ENCODE results near the gene TAS1R2. TPM values are rescaled to one million over a fixed set of nuclear protein-coding genes. Genes with fewer than 3 reads are reported as not detected.

Gene TAS1R2
- total RNA-seq, 2 experiments from 2014 or later, result not detected

GRCh38 chr1:18808550-18808949, 50.9 kb downstream of the TAS1R2 start:
- CTCF ChIA-PET, result no interaction called here
- Mint-ChIP-seq H3K27ac (no peak overlapping the region), H3K4me3 (no peak overlapping the region), H3K4me1 (no peaks in the 10 kb centered on the region), H3K9me3 (no peaks in the 10 kb centered on the region), H3K27me3 (peaks cover 9% of the 10 kb centered on the region), H3K36me3 (ENCODE audit: low read depth) (no peaks in the 10 kb centered on the region)
- DNase-seq, result no peak
- POLR2A ChIA-PET, result no interaction called here

DNA sequence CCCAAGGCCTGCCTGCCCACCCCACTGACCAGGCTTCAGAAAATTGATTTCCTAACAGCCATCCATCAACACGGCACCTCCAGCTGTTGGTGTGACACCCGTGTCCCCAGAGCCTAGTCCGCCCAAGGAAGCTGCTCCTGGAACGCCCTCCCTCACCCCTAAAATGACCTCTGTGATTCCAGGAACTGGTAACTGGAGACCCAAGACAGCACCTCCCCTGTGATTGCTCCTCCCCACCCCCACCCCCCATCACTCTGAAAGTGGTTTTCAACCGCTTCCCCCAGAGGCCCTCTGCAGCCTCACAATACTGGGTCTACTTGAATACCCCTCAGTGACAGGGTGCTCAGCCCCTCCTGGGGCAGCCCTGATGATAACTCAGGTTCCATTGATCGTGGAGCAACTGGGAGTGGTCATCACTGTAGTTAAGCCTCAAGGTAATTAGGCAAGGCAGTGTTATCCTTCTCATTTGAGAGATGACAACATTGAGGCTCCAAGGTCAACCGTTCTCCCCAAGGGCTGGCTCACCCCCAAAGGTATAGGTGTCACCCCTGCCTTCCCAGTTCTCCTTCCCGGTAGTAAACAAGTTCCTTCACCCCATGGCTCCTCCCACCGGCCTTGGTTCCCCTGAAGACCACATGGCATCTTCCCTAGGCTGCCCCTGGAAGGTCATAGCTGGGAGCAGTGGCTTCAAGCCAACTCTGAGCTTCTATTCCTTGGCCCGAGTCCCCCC, 52.0 kb downstream of the TAS1R2 start:
- ChIA-PET POLR2A (no interaction called here), CTCF (no interaction called here)
- no peak for DNase-seq
- Mint-ChIP-seq H3K4me3 (no peak overlapping the region), H3K36me3 (ENCODE audit: low read depth) (no peaks in the 10 kb centered on the region), H3K9me3 (no peaks in the 10 kb centered on the region), H3K27me3 (peaks cover 9% of the 10 kb centered on the region), H3K4me1 (no peaks in the 10 kb centered on the region), H3K27ac (no peak overlapping the region)

GRCh38 chr1:18805925-18806849, 53.3 kb downstream of the TAS1R2 start:
- ChIA-PET CTCF (no interaction called here), POLR2A (no interaction called here)
- Mint-ChIP-seq H3K4me1 (no peaks in the 10 kb centered on the region), H3K27ac (no peak overlapping the region), H3K4me3 (no peak overlapping the region), H3K27me3 (peaks cover 4% of the 10 kb centered on the region), H3K36me3 (ENCODE audit: low read depth) (no peaks in the 10 kb centered on the region), H3K9me3 (no peaks in the 10 kb centered on the region)
- DNase-seq, result no peak

GRCh38 chr1:18805150-18805879, 54.1 kb downstream of the TAS1R2 start:
- Mint-ChIP-seq H3K36me3 (ENCODE audit: low read depth) (no peaks in the 10 kb centered on the region), H3K27ac (no peak overlapping the region), H3K4me1 (no peaks in the 10 kb centered on the region), H3K4me3 (no peak overlapping the region), H3K9me3 (no peaks in the 10 kb centered on the region), H3K27me3 (no peaks in the 10 kb centered on the region)
- POLR2A ChIA-PET, result no interaction called here
- no peak for DNase-seq
- CTCF ChIA-PET, result interaction anchor here (0.9 kb wide), 1 partner anchor 10 kb away, joined by 3 read pairs; no protein-coding TSS in a partner anchor

- Mint-ChIP-seq H3K27ac (no peak overlapping the region), H3K27me3 (no peaks in the 10 kb centered on the region), H3K9me3 (no peaks in the 10 kb centered on the region), H3K4me3 (no peak overlapping the region), H3K36me3 (ENCODE audit: low read depth) (no peaks in the 10 kb centered on the region), H3K4me1 (no peaks in the 10 kb centered on the region)
- POLR2A ChIA-PET, result no interaction called here
- CTCF ChIA-PET, result no interaction called here
- no peak for DNase-seq
These were observed 55.6 kb downstream of the TAS1R2 start for GRCh38 chr1:18803851-18804250.

DNA sequence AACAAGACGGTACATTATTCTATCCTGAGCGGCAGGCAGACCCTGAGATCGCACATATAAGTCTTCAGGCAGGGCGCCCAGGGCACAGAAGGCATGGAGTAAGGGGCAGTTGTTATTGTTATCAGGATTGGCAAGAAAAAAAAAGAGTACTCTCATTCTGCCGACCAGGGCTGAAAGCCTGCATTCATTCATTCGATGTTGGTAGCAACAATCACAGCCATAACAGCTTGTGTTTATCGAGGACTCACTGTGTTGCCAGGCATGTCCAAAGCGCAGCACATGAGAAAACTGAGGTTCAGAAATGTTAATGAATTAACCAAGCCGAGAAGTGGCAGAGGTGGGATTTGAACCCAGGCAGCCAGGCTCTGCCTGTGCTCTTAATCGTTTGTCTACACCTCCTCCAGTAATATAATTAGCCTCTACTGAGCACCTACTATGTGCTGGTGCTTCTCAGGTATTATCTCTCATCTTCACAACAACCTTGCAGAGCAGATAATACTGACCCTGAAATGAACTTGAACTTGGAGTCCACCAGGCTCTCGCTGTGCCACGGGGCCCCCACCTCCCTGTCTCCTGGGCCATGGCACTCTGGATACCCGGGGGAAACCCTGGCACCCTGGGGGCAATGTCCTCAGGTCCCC, 56.2 kb downstream of the TAS1R2 start:
- Mint-ChIP-seq H3K36me3 (ENCODE audit: low read depth) (no peaks in the 10 kb centered on the region), H3K9me3 (no peaks in the 10 kb centered on the region), H3K4me1 (no peaks in the 10 kb centered on the region), H3K27me3 (no peaks in the 10 kb centered on the region), H3K4me3 (no peak overlapping the region), H3K27ac (no peak overlapping the region)
- POLR2A ChIA-PET, result no interaction called here
- no peak for DNase-seq
- CTCF ChIA-PET, result no interaction called here

DNA sequence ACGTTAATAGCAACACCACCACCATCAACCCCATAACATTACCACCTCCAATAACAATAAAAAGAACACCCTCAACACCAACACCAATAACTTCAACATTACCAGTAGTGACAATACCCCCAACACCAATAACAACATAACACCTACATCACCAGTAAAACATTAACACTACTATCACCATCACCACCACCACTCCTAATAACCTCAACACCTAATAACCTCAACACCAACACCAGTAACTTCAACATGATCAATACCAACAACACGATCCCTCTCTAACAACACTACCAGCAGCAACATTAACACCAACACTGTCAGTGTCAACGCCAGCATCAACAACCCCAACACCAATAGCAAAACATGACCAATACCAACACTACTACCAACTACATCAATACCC, 57.2 kb downstream of the TAS1R2 start:
- H3K4me1 Mint-ChIP-seq, result no peaks in the 10 kb centered on the region
- no peak overlapping the region for H3K27ac Mint-ChIP-seq
- no peaks in the 10 kb centered on the region for H3K9me3 Mint-ChIP-seq
- no peak overlapping the region for H3K4me3 Mint-ChIP-seq
- no peak for DNase-seq
- no peaks in the 10 kb centered on the region for H3K27me3 Mint-ChIP-seq
- POLR2A ChIA-PET, result no interaction called here
- H3K36me3 Mint-ChIP-seq (ENCODE audit: low read depth), result no peaks in the 10 kb centered on the region
- CTCF ChIA-PET, result no interaction called here

GRCh38 chr1:18800258-18800657, 59.2 kb downstream of the TAS1R2 start:
- DNase-seq, result no peak
- Mint-ChIP-seq H3K27ac (no peak overlapping the region), H3K4me1 (no peaks in the 10 kb centered on the region), H3K36me3 (ENCODE audit: low read depth) (no peaks in the 10 kb centered on the region), H3K4me3 (no peak overlapping the region), H3K27me3 (no peaks in the 10 kb centered on the region), H3K9me3 (no peaks in the 10 kb centered on the region)
- POLR2A ChIA-PET, result no interaction called here
- CTCF ChIA-PET, result no interaction called here

DNA sequence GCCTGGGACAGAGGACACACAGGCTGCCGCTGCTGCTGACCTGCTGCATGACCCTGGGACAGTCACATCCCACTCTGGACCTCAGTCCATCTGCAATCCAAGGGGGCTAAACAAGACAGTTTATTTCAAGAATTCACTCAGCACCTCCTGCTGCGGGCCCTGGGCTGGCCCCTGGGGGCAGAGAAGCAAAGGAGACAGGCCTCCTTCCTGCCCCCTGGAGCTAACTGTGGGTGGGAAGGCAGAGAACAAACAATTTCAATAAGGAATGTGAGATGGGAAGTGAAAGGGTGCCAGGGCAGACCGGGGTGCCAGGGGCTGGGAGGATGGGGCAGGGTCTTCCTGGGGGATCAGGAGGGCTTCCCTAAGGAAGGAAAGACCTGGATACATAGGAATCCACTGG, 60.0 kb downstream of the TAS1R2 start:
- CTCF ChIA-PET, result no interaction called here
- Mint-ChIP-seq H3K9me3 (no peaks in the 10 kb centered on the region), H3K27me3 (no peaks in the 10 kb centered on the region), H3K4me3 (no peak overlapping the region), H3K27ac (no peak overlapping the region), H3K36me3 (ENCODE audit: low read depth) (no peaks in the 10 kb centered on the region), H3K4me1 (no peaks in the 10 kb centered on the region)
- DNase-seq, result no peak
- POLR2A ChIA-PET, result no interaction called here

GRCh38 chr1:18798946-18799345, 60.5 kb downstream of the TAS1R2 start:
- H3K36me3 Mint-ChIP-seq (ENCODE audit: low read depth), result no peaks in the 10 kb centered on the region
- POLR2A ChIA-PET, result no interaction called here

DNA sequence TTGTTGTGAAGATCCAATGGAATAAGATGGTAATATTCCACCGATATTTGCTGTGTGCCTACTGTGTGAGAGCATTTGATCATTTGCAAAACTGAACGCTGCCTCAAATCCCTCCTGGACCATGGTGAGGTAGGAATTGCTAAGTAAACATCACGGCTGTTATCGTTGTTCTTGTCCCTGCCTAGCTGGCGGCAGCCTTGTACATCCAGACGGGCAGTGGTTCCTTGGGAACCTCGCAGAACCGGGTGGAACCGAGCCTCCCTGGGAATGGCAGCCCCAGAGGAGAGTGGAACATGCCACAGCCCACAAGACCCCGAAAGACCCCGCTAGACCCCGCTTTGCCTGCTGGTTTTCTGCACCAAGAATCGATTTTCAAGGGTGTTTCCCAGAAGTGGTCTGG, 60.9 kb downstream of the TAS1R2 start:
- Mint-ChIP-seq H3K27me3 (no peaks in the 10 kb centered on the region), H3K4me1 (no peaks in the 10 kb centered on the region), H3K9me3 (no peaks in the 10 kb centered on the region), H3K27ac (no peak overlapping the region), H3K36me3 (ENCODE audit: low read depth) (no peaks in the 10 kb centered on the region), H3K4me3 (no peak overlapping the region)
- DNase-seq, result no peak
- POLR2A ChIA-PET, result no interaction called here
- CTCF ChIA-PET, result no interaction called here

More at GRCh38 chr1:18798946-18799345, 60.5 kb downstream of the TAS1R2 start:
- H3K9me3 Mint-ChIP-seq, result no peaks in the 10 kb centered on the region
- H3K4me1 Mint-ChIP-seq, result no peaks in the 10 kb centered on the region
- DNase-seq, result no peak
- H3K27me3 Mint-ChIP-seq, result no peaks in the 10 kb centered on the region
- H3K4me3 Mint-ChIP-seq, result no peak overlapping the region
- CTCF ChIA-PET, result no interaction called here
- no peak overlapping the region for H3K27ac Mint-ChIP-seq

- no peaks in the 10 kb centered on the region for H3K4me1 Mint-ChIP-seq
- ChIA-PET POLR2A (no interaction called here), CTCF (no interaction called here)
- peaks cover 4% of the 10 kb centered on the region for H3K27me3 Mint-ChIP-seq
- H3K36me3 Mint-ChIP-seq (ENCODE audit: low read depth), result no peaks in the 10 kb centered on the region
- no peak overlapping the region for H3K27ac Mint-ChIP-seq
- no peaks in the 10 kb centered on the region for H3K9me3 Mint-ChIP-seq
- no peak overlapping the region for H3K4me3 Mint-ChIP-seq
- DNase-seq, result no peak
These were observed 62.5 kb downstream of the TAS1R2 start for GRCh38 chr1:18796950-18797349.
